Heart left ventricle (tissue), 16 donors: Measurements from ENCODE around the gene LAMA5. TPM values are rescaled to one million over a fixed set of nuclear protein-coding genes. Genes with fewer than 3 reads are reported as not detected.

ENCODE experiments used
- ATAC-seq, 4 donors: fragments of 200-7000 bp; cut with Tn5 transposase; one replicate each; pipeline ENCODE4 v1.9.1; 2020 to 2022; ENCODE audit warnings: moderate library complexity in 4 of 4, mild to moderate bottlenecking in 3 of 4, moderate number of reproducible peaks in 1 of 4
- DNase-seq, 5 donors: peaks; one replicate each; pipeline ENCODE4 v3.0.0-alpha.2; 2020
- H3K27ac ChIP-seq, 12 donors: fragments of 200-600 bp; sonication (generic) in 4 of 12; one replicate each; pipeline versions ENCODE4 v1.5.0 to v1.8.0; 2016 to 2022; ENCODE audit warnings: mild to moderate bottlenecking in 2 of 12
- H3K27me3 ChIP-seq, 9 donors: fragments of 200-600 bp; sonication (generic) in 2 of 9; one replicate each; pipeline versions ENCODE4 v1.5.1 to v1.8.0; 2016 to 2022; ENCODE audit warnings: mild to moderate bottlenecking in 3 of 9
- H3K36me3 ChIP-seq, 9 donors: fragments of 200-600 bp; sonication (generic) in 2 of 9; one replicate each; pipeline versions ENCODE4 v1.5.0 to v1.8.0; 2018 to 2022; ENCODE audit warnings: mild to moderate bottlenecking in 2 of 9
- H3K4me1 ChIP-seq, 12 donors: fragments of 200-600 bp; sonication (generic) in 4 of 12; one replicate each; pipeline versions ENCODE4 v1.5.0 to v1.8.0; 2016 to 2022; ENCODE audit warnings: mild to moderate bottlenecking in 3 of 12
- H3K4me3 ChIP-seq, 12 donors: fragments of 200-600 bp; sonication (generic) in 4 of 12; one replicate each; pipeline versions ENCODE4 v1.5.0 to v1.8.0; 2017 to 2022; ENCODE audit warnings: mild to moderate bottlenecking in 9 of 12, moderate library complexity in 4 of 12
- H3K9me3 ChIP-seq, 12 donors: fragments of 200-600 bp; sonication (generic) in 4 of 12; one replicate each; pipeline versions ENCODE4 v1.5.0 to v1.8.0; 2016 to 2022; ENCODE audit warnings: mild to moderate bottlenecking in 1 of 12
- POLR2A ChIP-seq, 2 donors: fragments of 450-650 bp; IDR thresholded peaks; one replicate each; pipeline ENCODE4 v1.6.1; 2017; ENCODE audit warnings: antibody characterized with exemption in 2 of 2, mild to moderate bottlenecking in 2 of 2, moderate library complexity in 2 of 2
- WGBS, 4 donors: extraction: QIAGEN DNeasy Blood & Tissue Kit in 2 of 4; methylation state at CpG; one replicate each; pipeline versions ENCODE4 v1.1.5 to v1.1.7; 2013 to 2018; 5-methylcytosine and 5-hydroxymethylcytosine counted together
- intact Hi-C, 10 donors: fragments of 100-400 bp; cut with DNase I; formaldehyde crosslinking; loops; one replicate each; pipeline versions ENCODE4 v1.11.1 to v1.14.2; 2022
- polyA plus RNA-seq, 2 donors: library from polyadenylated mRNA; stranded (reverse); fragments of 200-250 nt; gene quantifications; one replicate each; pipeline ENCODE4 v1.2.3, GENCODE V29; 2013
- total RNA-seq, 9 donors: library from RNA; depleted of rRNA in 2 of 9; stranded (reverse); fragments of >200 nt in 2 of 9; fragmentation: NEBNext Ultra II Directional in 3 of 9; extraction: Animal tissue kit (Norgen Biotek cat#: 25700) in 3 of 9; gene quantifications; one replicate each; pipeline versions ENCODE4 v1.1.0 to v1.2.4, GENCODE V29; 2016 to 2023
- TF ChIP-seq, protein P1 (sequence below), 12 donors: fragments of 200-600 bp; sonication (generic) in 4 of 12; IDR thresholded peaks; one replicate each; pipeline versions ENCODE4 v1.5.0 to v1.8.0; 2018 to 2022; ENCODE audit warnings: antibody characterized with exemption in 12 of 12, mild to moderate bottlenecking in 5 of 12
- donor health status: ischemic (EF 13 %, LVEDD 7.1; RV severe dilation, severe dysfunction).
- donor health status: healthy with polysubstance abuse.
- donor health status: DM: no; HTN: yes; CAD: no.
- donor health status: DM: no; HTN: no; CAD: no.
- donor health status: ischemic (EF 25% LVEDD 6.9; RV normal size, moderate dysfunction).
- donor health status: ischemic (EF 25% LVEDD 5.7; RV mildly dilated, moderate dysfunction).
- donor health status: healthy.
- donor health status: DM: yes; HTN: yes; CAD: no.
- donor health status: ischemic (EF 35%, LVEDD 5.7; RV mildly dilated, moderate dysfunction).
- donor health status: nonischemic (EF 11% LVEDD 7.7; RV severe dilation, severe dysfunction).
- donor health status: DM: yes; HTN: yes; CAD: no.
- donor health status: PGD.
- donor health status: ischemic (EF 29% LVEDD 5.4; RV normal size, mild dysfunction).
- donor health status: nonischemic (EF 23%, LVEDD 6.1; RV moderate dilation, normal function).

The LAMA5 gene
- total and polyA plus RNA-seq, 11 donors: 57.4 to 128 (median 73.6) TPM

DNA sequence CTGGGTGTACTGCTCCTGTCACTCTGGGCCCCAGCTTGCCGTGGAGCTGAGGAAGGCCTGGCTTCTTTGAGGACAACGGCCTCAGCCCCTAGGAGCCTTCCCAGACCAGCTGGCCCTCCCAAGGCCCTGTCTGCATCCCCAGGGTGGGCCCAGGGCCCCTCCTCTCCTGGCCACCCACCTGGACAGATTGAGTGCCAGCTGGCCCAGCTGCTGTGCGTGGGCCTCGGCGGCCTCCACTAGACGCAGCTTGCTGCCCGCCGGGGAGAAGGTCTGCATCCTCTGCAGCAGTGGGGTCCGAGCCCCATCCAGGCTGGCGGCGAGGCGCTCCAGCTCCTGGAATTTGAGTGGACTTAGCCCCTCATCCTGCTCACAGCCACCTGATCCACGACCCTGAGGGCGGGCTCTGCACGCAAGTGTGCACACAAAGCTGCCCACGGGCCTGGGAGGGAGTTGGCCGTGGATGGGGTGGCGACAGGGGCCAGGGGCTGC is 49.9 kb downstream of the LAMA5 start:
- ATAC-seq (no peak), DNase-seq (no peak)
- intact Hi-C loops: no loop called here
- no peak overlapping the region for H3K4me3 ChIP-seq
- TF ChIP-seq POLR2A (IDR thresholded peaks at IDR 0.05): no peak
- TF ChIP-seq, protein P1, sequence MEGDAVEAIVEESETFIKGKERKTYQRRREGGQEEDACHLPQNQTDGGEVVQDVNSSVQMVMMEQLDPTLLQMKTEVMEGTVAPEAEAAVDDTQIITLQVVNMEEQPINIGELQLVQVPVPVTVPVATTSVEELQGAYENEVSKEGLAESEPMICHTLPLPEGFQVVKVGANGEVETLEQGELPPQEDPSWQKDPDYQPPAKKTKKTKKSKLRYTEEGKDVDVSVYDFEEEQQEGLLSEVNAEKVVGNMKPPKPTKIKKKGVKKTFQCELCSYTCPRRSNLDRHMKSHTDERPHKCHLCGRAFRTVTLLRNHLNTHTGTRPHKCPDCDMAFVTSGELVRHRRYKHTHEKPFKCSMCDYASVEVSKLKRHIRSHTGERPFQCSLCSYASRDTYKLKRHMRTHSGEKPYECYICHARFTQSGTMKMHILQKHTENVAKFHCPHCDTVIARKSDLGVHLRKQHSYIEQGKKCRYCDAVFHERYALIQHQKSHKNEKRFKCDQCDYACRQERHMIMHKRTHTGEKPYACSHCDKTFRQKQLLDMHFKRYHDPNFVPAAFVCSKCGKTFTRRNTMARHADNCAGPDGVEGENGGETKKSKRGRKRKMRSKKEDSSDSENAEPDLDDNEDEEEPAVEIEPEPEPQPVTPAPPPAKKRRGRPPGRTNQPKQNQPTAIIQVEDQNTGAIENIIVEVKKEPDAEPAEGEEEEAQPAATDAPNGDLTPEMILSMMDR (IDR thresholded peaks at IDR 0.05): no peak
- H3K36me3 ChIP-seq: peaks cover 5 to 84% (median 74%) of the 10 kb centered on the region in 9 donors
- 70 to 88% (median 85%) methylated on average over 5 to 18 of the region's 18 CpGs for WGBS, 4 donors
- H3K27me3 ChIP-seq: no peaks in the 10 kb centered on the region
- H3K4me1 ChIP-seq: no peaks in the 10 kb centered on the region
- no peak overlapping the region for H3K27ac ChIP-seq
- H3K9me3 ChIP-seq: no peaks in the 10 kb centered on the region

DNA sequence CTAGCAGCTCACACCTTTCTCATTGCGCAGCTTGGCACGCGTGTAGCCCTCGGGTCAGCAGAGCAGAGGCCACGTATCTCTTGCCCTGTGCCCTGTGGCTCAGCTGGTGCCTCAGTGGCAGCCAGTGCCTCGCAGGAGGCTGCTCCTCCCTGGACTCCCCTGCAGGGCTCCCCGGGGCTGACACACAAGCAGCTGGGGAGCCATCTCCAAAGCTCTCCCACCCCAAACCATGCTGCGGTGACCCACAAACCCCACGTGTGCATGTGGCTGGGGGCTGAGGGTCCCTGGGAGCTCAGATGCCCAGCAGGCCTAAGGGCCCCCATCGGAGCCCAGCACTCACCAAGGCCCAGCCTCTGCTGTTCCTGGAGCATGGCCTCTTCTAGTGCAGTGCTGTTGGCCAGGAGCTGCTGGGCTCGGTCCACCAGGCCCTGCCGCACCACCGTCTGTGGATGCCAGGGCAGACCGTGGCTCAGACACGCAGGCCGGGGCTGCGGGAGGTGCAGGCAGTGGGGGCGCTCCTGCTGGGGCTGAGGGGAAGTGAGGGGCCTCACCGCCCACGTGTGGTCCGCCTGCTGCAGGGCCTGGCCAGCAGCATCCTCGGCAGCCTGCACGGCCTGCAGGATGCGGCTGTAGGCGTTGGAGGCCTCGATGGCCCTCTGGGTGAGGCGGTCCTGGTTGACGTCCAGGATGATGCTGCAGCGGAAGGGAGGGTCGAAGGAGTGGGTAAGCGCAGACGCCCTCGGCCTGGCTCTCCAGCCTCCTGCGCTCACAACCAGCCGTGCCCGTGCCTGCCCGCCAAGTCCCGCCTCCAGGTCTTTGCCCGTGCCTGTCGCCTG is 50.6 kb downstream of the LAMA5 start:
- peaks cover 5 to 84% (median 81%) of the 10 kb centered on the region in 9 donors for H3K36me3 ChIP-seq
- no peak for DNase-seq
- intact Hi-C loops: no loop called here

DNA sequence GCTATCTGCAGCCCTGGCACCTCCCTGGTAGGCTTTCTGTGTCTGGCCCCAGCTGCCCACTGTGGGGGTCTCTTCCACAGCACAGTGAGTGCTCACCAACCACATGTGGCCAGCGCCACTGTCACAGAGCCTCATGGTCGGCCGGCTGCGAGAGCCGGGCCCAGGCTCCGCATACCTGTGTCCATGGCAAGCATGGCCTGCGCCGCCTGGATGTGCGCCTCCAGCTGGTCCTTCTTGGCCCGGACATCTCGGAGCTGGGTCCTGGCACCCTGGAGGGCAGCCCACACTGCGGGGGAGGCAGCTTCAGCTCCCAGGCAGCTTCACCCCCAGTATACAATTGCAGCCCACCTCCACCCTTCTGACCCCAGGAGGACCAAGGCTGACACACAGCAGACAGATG is 51.3 kb downstream of the LAMA5 start:
- 88 to 95% (median 93%) methylated on average over 3 to 12 of the region's 12 CpGs for WGBS, 4 donors
- DNase-seq (no peak), ATAC-seq (no peak)
- intact Hi-C loops: no loop called here
- no peak overlapping the region for H3K4me3 ChIP-seq
- TF ChIP-seq POLR2A (IDR thresholded peaks at IDR 0.05): no peak
- TF ChIP-seq, protein P1 (IDR thresholded peaks at IDR 0.05): no peak
- H3K9me3 ChIP-seq: no peaks in the 10 kb centered on the region
- no peaks in the 10 kb centered on the region for H3K4me1 ChIP-seq
- H3K27me3 ChIP-seq: no peaks in the 10 kb centered on the region
- peaks cover 5 to 91% (median 88%) of the 10 kb centered on the region in 9 donors for H3K36me3 ChIP-seq
- H3K27ac ChIP-seq: no peak overlapping the region

More for the DNA sequence above, 50.6 kb downstream of the LAMA5 start:
- Histone ChIP-seq H3K27me3 (no peaks in the 10 kb centered on the region), H3K27ac (no peak overlapping the region), H3K9me3 (no peaks in the 10 kb centered on the region), H3K4me3 (no peak overlapping the region), H3K4me1 (no peaks in the 10 kb centered on the region)
- WGBS, 4 donors: 75 to 91% (median 88%) methylated on average over 7 to 40 of the region's 40 CpGs
- no peak for ATAC-seq
- TF ChIP-seq POLR2A (IDR thresholded peaks at IDR 0.05): no peak
- TF ChIP-seq, protein P1 (IDR thresholded peaks at IDR 0.05): no peak

- no peak for DNase-seq
- H3K36me3 ChIP-seq: peaks cover 5 to 91% (median 88%) of the 10 kb centered on the region in 9 donors
- TF ChIP-seq, protein P1 (IDR thresholded peaks at IDR 0.05): no peak
- no peak for TF ChIP-seq POLR2A (IDR thresholded peaks at IDR 0.05)
These were observed 52.3 kb downstream of the LAMA5 start for GRCh38 chr20:62314711-62315302.

More at GRCh38 chr20:62314711-62315302, 52.3 kb downstream of the LAMA5 start:
- Histone ChIP-seq H3K4me1 (no peaks in the 10 kb centered on the region), H3K9me3 (no peaks in the 10 kb centered on the region), H3K4me3 (no peak overlapping the region), H3K27me3 (no peaks in the 10 kb centered on the region), H3K27ac (no peak overlapping the region)
- WGBS, 4 donors: 93 to 96% (median 94%) methylated on average over 13 to 25 of the region's 25 CpGs
- intact Hi-C loops: loop anchor here in 2 of 10 donors (5.0 kb wide), 2 partner anchors 32 to 37 kb away; no protein-coding TSS in a partner anchor
- ATAC-seq: no peak
